ENCODE data around the gene OR2A25.
"Not testable (repeated sequence)": the region's sequence is repeated elsewhere in the genome, so short reads cannot be mapped to it uniquely, and the experiment has no call there.

Gene OR2A25

DNA sequence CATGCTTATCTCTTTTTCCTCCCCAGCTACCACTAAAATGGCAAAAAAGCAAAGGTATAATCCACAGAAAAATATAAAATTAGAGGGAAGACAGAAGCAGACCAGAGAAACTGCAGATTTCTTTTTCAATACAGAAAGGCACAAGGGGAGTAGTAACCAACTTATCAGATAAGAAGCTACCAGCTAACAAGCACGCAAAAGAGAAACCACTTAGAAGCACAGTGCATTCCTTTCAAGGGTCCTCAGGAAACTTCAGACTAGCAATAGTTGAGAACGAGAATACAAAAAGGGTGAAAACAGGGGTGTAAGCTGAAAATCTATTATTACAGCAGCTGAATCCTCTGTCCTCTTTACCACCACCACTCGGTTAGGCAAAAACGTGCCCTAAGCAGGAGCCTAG lies 30.7 kb upstream of the OR2A25 start:
- Mint-ChIP-seq H3K4me3 (no peak overlapping the region), H3K27ac (no peak overlapping the region), H3K9me3 (no peaks in the 10 kb centered on the region), H3K36me3 (no peaks in the 10 kb centered on the region), H3K27me3 (peaks cover 4% of the 10 kb centered on the region), H3K4me1 (no peaks in the 10 kb centered on the region)
- DNase-seq (ENCODE audit: low spot score in 2 of 2) (no peak), ATAC-seq (ENCODE audit: low read depth) (no peak)

DNA sequence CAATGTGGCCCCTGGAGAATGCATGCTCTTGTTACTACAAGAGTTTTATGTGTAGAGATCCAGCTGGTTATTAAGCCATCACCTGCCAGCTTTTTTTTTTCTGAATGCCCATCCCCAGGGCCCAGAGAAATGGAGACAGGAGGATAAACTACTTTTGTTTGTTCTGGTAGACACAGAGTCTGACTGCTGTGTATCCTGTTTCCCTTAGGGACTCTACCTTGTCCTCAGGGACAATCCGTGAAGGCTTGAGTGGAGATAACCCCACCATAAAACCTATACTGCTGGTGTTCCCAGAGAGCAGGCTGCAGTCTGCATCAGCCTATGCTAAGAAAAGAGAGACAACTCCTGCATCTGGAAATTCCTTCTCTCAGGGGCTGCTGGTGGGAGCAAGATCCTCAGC lies 21.0 kb upstream of the OR2A25 start, which contains the start of gene OR2A5:
Gene OR2A5, plus strand, starts transcription at position 301 of the 400 bp plus-strand sequence. CDS start 1,454 bp downstream, outside the sequence.
- H3K36me3 Mint-ChIP-seq: no peaks in the 10 kb centered on the region
- peaks cover 4% of the 10 kb centered on the region for H3K27me3 Mint-ChIP-seq
- H3K4me3 Mint-ChIP-seq: no peak within 1 kb of the TSS
- H3K9me3 Mint-ChIP-seq: no peaks in the 10 kb centered on the region
- DNase-seq (ENCODE audit: low spot score in 2 of 2) (no peak), ATAC-seq (ENCODE audit: low read depth) (no peak)
- H3K27ac Mint-ChIP-seq: no peak within 1 kb of the TSS
- H3K4me1 Mint-ChIP-seq: no peaks in the 10 kb centered on the region

DNA sequence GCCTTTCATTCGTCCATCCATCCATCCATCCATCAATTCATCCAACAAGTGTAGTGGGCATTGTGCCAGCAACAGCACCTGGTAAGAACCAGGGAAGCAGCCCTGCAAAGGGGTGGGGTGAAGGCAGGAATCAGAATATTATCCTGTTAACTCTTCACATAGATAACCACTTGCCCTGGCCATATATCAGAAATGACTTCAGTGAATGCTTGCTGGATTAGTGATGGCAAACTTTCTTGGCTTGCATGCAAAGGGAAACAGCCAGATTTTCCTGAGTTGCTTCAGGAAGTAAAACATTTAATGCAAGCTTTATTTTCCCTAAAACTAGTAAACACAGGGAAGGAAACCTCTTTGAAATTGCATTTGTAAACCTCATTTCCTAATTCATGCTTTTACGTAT lies 20.1 kb upstream of the OR2A25 start:
- Mint-ChIP-seq H3K27me3 (peaks cover 4% of the 10 kb centered on the region), H3K4me1 (no peaks in the 10 kb centered on the region), H3K27ac (no peak overlapping the region), H3K9me3 (no peaks in the 10 kb centered on the region), H3K4me3 (no peak overlapping the region), H3K36me3 (no peaks in the 10 kb centered on the region)
- DNase-seq (ENCODE audit: low spot score in 2 of 2) (no peak), ATAC-seq (ENCODE audit: low read depth) (no peak)

DNA sequence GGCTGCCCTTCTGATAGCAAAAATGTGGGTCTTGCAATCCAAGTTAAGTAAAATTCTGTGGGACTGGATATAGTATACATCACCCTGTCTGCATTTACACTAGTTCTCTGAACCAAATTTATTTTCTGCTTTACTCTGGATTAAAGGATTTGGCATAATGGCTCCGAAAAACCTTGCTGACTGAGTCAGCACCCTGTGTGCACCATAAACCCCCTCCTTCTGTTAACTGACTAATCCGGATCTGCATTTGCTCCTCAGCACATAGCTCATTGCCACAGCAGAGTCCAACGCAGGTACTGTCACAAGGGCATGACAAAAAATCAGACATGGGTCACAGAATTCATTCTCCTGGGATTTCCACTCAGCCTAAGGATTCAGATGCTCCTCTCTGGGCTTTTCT lies 19.5 kb upstream of the OR2A25 start:
- Mint-ChIP-seq H3K9me3 (no peaks in the 10 kb centered on the region), H3K4me1 (no peaks in the 10 kb centered on the region), H3K27ac (no peak overlapping the region), H3K27me3 (peaks cover 4% of the 10 kb centered on the region), H3K36me3 (no peaks in the 10 kb centered on the region), H3K4me3 (no peak overlapping the region)
- ATAC-seq (ENCODE audit: low read depth): no peak
- no peak for DNase-seq (ENCODE audit: low spot score in 2 of 2)

DNA sequence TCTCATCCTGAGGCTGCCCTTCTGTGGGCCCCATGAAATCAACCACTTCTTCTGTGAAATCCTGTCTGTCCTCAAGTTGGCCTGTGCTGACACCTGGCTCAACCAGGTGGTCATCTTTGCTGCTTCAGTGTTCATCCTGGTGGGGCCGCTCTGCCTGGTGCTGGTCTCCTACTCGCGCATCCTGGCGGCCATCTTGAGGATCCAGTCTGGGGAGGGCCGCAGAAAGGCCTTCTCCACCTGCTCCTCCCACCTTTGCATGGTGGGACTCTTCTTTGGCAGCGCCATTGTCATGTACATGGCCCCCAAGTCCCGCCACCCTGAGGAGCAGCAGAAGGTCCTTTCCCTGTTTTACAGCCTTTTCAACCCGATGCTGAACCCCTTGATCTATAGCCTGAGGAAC lies 18.7 kb upstream of the OR2A25 start:
- not testable (repeated sequence) for H3K9me3 Mint-ChIP-seq; H3K4me1 Mint-ChIP-seq; ATAC-seq (ENCODE audit: low read depth); H3K27me3 Mint-ChIP-seq; H3K36me3 Mint-ChIP-seq; H3K27ac Mint-ChIP-seq; DNase-seq (ENCODE audit: low spot score in 2 of 2); H3K4me3 Mint-ChIP-seq

DNA sequence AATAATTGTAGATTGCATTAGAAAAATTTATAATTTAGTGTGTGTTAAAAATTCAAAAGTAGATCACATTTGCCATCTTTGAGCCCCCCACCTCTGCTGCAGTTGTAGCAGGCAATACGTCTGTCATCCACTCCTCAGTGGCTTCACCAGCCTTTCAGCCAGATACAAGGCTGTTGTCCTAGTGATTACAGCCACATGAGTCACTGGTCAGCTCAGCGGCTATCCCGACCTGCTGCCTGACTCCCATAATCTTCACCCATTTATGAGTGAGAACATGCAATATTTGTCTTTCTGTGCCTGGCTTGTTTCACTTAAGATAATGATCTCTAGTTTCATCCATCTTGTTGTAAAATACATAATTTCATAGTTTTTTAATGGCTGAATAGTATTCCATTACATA lies 11.7 kb upstream of the OR2A25 start:
- DNase-seq (ENCODE audit: low spot score in 2 of 2): no peak
- ATAC-seq (ENCODE audit: low read depth): no peak
- Mint-ChIP-seq H3K27me3 (peaks cover 5% of the 10 kb centered on the region), H3K4me1 (no peaks in the 10 kb centered on the region), H3K9me3 (peaks cover 4% of the 10 kb centered on the region), H3K36me3 (no peaks in the 10 kb centered on the region), H3K27ac (no peak overlapping the region), H3K4me3 (no peak overlapping the region)

DNA sequence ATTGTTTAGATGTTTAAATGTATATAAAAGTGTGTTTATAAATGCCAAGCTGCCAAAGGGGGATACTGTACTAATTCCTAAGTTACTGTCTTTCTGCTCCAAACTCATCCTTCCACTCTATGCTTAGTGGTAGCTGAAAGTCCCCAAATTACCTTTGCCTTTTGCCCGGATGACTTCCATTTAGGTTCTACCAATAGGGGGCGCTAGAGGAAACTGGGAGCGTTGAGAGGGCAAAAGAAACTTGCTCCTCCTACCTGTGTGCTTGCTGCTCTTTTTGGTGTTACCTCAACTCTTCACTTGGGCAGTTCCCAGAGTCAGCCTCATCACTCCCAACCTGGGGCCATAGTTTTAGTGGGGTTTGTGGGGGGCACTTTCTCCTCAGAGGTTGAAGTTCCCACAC lies 5.9 kb upstream of the OR2A25 start:
- peaks cover 7% of the 10 kb centered on the region for H3K9me3 Mint-ChIP-seq
- peaks cover 4% of the 10 kb centered on the region for H3K27me3 Mint-ChIP-seq
- ATAC-seq (ENCODE audit: low read depth) (no peak), DNase-seq (ENCODE audit: low spot score in 2 of 2) (no peak)
- no peaks in the 10 kb centered on the region for H3K4me1 Mint-ChIP-seq
- no peaks in the 10 kb centered on the region for H3K36me3 Mint-ChIP-seq
- no peak overlapping the region for H3K4me3 Mint-ChIP-seq
- no peak overlapping the region for H3K27ac Mint-ChIP-seq

DNA sequence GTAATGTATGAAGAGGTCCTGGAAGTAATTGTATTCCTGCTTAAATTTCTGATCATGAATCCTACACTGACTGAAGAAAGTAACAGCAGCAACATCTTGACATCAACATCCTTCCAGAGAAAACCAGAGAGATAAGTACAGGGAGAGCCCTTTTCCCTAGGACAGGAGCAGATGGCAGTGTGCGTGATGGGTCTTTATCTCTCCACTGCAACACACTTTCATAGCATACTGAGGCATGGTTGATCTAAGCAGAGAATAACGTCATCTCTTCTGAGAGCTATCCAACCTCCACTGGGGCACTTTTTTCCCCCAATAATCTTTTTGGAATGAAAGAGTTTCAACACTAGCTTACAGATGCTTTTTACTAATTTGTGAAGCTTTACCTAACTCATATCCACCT lies 342 bp downstream of the OR2A25 start:
- H3K27ac Mint-ChIP-seq: no peak overlapping the region

DNA sequence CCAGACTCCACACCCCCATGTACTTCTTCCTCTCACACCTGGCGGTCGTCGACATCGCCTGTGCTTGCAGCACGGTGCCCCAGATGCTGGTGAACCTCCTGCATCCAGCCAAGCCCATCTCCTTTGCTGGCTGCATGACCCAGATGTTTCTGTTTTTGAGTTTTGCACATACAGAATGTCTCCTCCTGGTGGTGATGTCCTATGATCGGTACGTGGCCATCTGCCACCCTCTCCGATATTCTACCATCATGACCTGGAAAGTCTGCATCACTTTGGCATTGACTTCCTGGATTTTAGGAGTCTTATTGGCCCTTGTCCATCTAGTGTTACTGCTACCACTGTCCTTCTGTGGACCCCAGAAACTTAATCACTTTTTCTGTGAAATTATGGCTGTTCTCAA lies 4.8 kb downstream of the OR2A25 start:
- Mint-ChIP-seq H3K27me3 (peaks cover 1% of the 10 kb centered on the region), H3K4me1 (no peaks in the 10 kb centered on the region), H3K36me3 (no peaks in the 10 kb centered on the region), H3K9me3 (no peaks in the 10 kb centered on the region), H3K4me3 (no peak overlapping the region), H3K27ac (no peak overlapping the region)
- DNase-seq (ENCODE audit: low spot score in 2 of 2): no peak
- ATAC-seq (ENCODE audit: low read depth): no peak

More for the DNA sequence above, 342 bp downstream of the OR2A25 start:
- ATAC-seq (ENCODE audit: low read depth) (no peak), DNase-seq (ENCODE audit: low spot score in 2 of 2) (no peak)
- Mint-ChIP-seq H3K36me3 (no peaks in the 10 kb centered on the region), H3K9me3 (peaks cover 3% of the 10 kb centered on the region), H3K4me1 (no peaks in the 10 kb centered on the region), H3K4me3 (no peak overlapping the region), H3K27me3 (no peaks in the 10 kb centered on the region)

DNA sequence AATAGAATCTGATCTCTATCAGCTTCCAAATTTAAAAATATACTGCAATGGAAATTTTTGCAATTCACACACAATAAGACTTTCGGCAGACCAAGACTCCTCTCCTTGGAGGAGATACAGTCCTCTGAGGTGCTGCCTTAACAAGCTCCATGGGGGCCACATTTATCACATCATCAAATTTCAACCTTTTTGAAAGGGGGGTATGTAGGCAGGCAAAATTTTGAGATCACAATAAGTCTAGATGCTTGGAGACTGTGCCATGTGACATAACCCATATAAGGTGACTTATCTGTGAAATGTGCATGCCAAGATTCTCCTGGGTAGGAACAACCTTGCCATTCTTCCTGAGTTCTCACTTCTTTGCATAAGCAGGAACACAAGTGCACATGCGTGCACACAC lies 16.4 kb downstream of the OR2A25 start, which contains the start of gene OR2A12:
Gene OR2A12, plus strand, starts transcription at position 301 of the 400 bp plus-strand sequence. CDS start 8,830 bp downstream, outside the sequence.
- Mint-ChIP-seq H3K4me3 (no peak within 1 kb of the TSS), H3K4me1 (no peaks in the 10 kb centered on the region), H3K27me3 (no peaks in the 10 kb centered on the region), H3K9me3 (peaks cover 3% of the 10 kb centered on the region), H3K36me3 (no peaks in the 10 kb centered on the region), H3K27ac (no peak within 1 kb of the TSS)
- ATAC-seq (ENCODE audit: low read depth) (no peak), DNase-seq (ENCODE audit: low spot score in 2 of 2) (no peak)

DNA sequence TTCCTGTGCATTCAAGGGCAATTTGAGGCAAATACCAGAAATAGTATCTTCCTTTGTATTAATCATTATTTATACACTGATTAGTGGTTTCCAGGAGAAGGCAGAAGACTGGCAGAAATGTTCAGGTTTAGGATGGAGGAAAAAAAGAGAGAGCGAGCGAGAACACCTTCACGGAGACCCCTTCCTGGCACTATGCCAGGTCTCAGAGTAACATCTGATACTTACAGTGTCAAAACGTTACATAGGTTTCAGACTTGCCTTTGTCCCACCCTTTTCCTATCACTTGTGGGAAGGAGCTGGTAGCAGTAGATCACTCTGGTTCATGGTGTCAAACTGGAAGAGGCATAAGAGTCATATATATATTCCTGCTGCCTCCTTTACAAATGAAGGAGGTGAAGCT lies 17.1 kb downstream of the OR2A25 start:
- H3K4me3 Mint-ChIP-seq: no peak overlapping the region
- DNase-seq (ENCODE audit: low spot score in 2 of 2): no peak
- H3K36me3 Mint-ChIP-seq: no peaks in the 10 kb centered on the region
- peaks cover 6% of the 10 kb centered on the region for H3K9me3 Mint-ChIP-seq
- no peaks in the 10 kb centered on the region for H3K27me3 Mint-ChIP-seq
- ATAC-seq (ENCODE audit: low read depth): no peak
- no peak overlapping the region for H3K27ac Mint-ChIP-seq
- no peaks in the 10 kb centered on the region for H3K4me1 Mint-ChIP-seq

DNA sequence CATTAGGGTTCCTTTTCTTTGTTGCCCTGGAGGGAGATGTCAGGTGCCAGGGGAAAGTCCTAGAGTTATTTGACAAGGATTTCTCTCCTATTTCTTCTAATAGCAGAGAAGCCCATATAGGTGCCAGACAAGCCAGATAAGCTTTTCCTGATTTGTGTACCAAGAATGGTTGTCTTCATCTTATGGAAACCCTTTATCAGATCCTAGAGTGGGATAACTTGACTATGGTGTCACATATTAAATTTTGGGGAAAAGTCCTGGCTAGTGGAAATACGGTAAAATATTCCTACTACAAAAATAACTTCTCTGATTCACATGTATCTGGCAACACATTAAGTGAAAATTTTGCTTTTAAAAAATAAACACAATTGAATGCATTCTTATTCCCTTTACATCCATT lies 17.6 kb downstream of the OR2A25 start:
- Mint-ChIP-seq H3K4me1 (no peaks in the 10 kb centered on the region), H3K4me3 (no peak overlapping the region), H3K36me3 (no peaks in the 10 kb centered on the region), H3K27ac (no peak overlapping the region), H3K27me3 (no peaks in the 10 kb centered on the region), H3K9me3 (peaks cover 6% of the 10 kb centered on the region)
- no peak for DNase-seq (ENCODE audit: low spot score in 2 of 2)
- no peak for ATAC-seq (ENCODE audit: low read depth)

DNA sequence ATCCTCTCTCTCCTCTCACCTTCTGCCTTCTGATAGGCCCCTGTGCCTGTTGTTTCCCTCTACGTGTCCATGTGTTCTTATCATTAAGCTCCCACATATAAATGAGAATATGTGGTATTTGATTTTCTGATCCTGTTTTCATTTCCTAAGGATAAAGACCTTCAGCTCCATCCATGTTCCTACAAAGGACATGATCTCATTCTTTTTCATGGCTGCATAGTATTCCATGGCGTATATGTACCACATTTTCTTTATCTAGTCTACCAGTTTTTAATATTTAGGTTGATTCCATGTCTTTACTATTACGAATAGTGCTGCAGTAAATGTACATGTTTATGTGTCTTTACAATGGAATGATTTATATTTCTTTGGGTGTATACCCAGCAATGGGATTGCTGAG lies 21.1 kb downstream of the OR2A25 start:
- Mint-ChIP-seq H3K27ac (no peak overlapping the region), H3K4me1 (no peaks in the 10 kb centered on the region), H3K4me3 (no peak overlapping the region), H3K36me3 (no peaks in the 10 kb centered on the region), H3K27me3 (no peaks in the 10 kb centered on the region), H3K9me3 (peaks cover 6% of the 10 kb centered on the region)
- DNase-seq (ENCODE audit: low spot score in 2 of 2): no peak
- no peak for ATAC-seq (ENCODE audit: low read depth)

DNA sequence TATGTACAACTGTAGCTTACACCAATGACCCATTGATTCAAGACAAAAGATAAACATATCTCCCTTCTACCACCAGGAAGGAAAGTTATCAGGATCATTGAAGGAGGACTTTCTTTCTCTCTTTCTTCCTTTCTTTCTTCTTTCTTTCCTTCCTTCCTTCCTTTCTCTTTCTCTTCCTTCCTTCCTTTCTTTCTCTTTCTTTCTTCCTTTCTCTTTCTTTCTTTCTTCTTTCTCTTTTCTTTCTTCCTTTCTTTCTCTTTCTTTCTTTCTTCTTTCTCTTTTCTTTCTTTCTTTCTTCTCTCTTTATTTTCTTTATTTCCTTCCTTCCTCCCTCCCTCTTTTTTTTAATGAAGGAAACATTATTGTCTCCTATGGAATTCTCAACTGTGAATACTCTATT lies 29.2 kb downstream of the OR2A25 start:
- H3K27me3 Mint-ChIP-seq: peaks cover 6% of the 10 kb centered on the region
- ATAC-seq (ENCODE audit: low read depth) (no peak), DNase-seq (ENCODE audit: low spot score in 2 of 2) (no peak)
- no peaks in the 10 kb centered on the region for H3K36me3 Mint-ChIP-seq
- no peak overlapping the region for H3K4me3 Mint-ChIP-seq
- H3K4me1 Mint-ChIP-seq: no peaks in the 10 kb centered on the region
- no peaks in the 10 kb centered on the region for H3K9me3 Mint-ChIP-seq
- no peak overlapping the region for H3K27ac Mint-ChIP-seq

DNA sequence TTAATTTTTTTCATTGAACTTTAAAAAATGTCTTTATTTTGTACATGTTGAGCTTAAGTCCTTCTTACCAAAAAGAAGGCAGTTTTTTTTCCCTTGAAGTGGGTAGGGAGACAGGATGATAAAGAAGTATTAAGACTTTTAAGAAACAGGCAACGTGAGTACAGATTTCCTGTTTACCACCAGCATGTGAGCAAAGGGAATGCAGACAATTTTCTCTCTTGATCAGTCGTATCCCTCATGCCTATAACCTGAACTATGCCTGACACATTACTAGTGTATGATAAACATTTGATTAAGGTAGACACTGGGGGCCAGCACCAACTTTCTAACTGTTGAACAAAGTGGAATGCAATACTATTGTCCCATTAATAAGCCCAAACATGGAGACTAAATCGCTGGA lies 31.0 kb downstream of the OR2A25 start:
- H3K4me3 Mint-ChIP-seq: no peak overlapping the region
- no peaks in the 10 kb centered on the region for H3K36me3 Mint-ChIP-seq
- H3K27me3 Mint-ChIP-seq: peaks cover 8% of the 10 kb centered on the region
- no peak for ATAC-seq (ENCODE audit: low read depth)
- H3K27ac Mint-ChIP-seq: no peak overlapping the region
- no peaks in the 10 kb centered on the region for H3K9me3 Mint-ChIP-seq
- no peaks in the 10 kb centered on the region for H3K4me1 Mint-ChIP-seq
- no peak for DNase-seq (ENCODE audit: low spot score in 2 of 2)

All from memory B cell (primary cell).